Measurements from ENCODE around the gene ATXN1. TPM values are rescaled to one million over a fixed set of nuclear protein-coding genes. Genes with fewer than 3 reads are reported as not detected.
"Not testable (repeated sequence)": the region's sequence is repeated elsewhere in the genome, so short reads cannot be mapped to it uniquely, and the experiment has no call there.

Gene ATXN1
- polyA plus RNA-seq, 1 donor, result 14.7 TPM

DNA sequence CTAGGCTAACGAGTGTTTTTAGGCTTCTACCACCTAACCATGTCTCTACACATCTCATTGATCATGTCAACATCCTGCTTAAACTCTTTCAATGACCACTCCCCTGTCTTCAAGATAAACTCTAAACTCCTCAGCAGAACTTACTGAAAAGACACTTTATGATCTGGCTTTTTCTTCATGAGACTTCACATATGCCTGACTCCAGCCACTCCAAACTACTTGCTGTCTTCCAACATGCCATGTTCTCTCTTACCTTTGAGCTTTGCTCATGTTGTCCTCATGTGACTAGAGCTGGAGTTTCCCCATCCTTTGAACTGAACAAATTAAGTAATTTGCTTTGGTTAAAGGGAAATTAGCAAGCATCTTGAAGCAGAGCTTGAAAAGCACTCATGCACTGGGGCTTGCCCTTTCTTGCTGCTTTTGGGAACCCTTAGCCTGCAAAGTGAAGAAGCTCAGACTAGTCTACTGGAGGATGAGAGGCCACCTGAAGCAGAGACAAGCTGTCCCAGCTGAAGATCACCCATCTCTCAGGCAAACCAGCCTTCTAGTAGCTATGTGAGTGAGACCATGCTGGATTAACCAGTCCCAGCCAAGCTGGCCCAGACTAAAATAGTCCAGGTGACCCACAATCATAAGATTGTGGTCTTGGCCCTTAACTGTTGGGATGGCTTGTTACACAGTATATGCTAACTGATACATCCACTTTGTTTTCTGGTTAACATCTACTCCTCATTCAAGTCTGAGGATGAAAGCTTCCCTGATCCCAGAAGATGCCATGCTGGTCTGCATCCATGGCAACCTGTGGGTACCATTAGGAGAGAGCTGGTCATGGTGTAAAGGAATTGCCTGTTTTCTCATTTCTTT is 287.1 kb downstream of the ATXN1 start:
- DNase-seq (ENCODE audit: low read depth), result no peak

GRCh38 chr6:16473184-16473907 is 287.9 kb downstream of the ATXN1 start:
- DNase-seq (ENCODE audit: low read depth), result no peak

DNA sequence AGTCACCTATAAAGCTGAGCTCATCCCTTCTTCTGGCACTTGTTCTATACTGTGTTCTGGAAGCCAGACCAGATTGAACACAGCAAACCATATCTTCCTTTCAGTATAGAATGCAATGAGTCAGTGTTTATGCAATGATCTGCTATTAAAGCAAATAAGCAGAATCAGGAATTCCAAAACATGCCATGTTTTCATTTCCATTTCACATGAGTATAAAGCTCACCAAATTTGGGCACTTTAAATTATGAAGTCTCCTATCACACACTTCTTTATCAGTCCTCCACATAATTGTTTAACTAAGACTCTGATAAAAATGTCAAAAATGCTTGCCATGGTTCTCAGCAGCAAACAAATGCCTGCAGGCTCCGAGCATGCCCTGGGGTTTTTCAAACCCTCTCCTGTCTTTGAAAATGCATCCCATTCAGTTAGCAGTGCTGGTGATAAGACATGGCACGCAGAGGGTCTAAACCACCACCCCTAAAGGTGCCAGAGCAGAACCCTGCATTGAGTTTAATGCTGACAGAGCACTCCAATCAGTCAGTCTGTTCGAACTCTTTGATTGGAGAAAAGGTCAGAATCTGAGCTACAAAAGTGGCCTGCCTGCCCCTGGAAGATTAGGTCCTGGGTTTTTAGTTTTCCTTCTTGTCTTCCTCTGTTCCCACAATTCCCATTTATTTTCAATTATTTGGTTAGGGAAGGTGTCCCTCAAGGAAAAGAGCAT is 288.8 kb downstream of the ATXN1 start:
- DNase-seq (ENCODE audit: low read depth), result no peak

DNA sequence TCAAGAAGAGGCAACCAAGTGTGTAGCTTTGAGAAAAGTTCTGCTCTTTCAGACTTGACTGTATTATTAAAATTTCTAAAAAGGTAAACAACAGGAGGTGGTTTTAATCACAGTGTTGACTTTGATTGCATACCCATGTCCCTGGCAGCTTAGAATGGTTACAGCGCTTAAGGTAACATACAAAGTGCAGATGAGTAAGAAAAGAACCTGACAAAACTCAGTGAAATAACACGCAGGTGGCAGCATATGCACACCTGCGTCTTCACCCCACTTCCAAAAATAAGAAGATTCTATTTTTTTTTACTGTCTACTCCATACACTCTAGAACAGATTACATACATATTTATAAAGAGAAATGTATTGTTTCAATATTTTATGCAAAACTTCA is 289.4 kb downstream of the ATXN1 start:
- no peak for DNase-seq (ENCODE audit: low read depth)

- DNase-seq (ENCODE audit: low read depth), result no peak
Observed at GRCh38 chr6:16471222-16471909, 289.9 kb downstream of the ATXN1 start.

DNA sequence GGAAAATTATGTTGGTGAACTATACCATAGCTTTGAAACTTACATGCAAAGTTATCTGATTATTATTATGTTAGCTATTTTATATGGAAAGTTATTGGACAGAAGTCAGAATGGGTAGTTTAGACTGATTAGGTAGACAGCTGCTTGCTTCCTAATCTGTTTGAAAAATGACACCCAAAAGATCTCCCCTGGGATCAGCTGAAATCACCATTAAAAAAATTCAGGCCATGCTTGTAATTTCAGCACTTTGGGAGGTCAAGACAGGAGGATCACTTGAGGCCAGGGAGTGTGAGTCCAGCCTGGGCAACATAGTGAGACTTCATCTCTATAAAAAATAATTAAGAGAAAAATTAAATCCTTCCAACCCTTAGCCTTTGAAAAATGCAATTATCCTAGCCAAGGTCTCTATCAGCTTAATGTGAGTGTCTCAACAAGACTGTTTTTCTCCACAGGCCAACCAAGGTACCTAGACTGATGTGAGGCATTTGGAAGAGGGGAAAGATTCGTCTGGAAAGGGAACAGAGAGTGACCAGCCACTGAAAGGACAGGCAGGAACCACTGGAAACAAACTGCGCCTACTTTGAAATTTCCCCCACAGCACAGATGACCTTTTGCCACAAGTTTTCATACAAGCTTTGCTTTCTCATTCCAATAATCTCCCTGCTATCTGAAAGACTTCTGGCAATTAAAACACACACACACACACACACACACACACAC is 290.6 kb downstream of the ATXN1 start:
- no peak for DNase-seq (ENCODE audit: low read depth)

GRCh38 chr6:16468991-16469615 is 292.2 kb downstream of the ATXN1 start:
- DNase-seq (ENCODE audit: low read depth), result no peak

DNA sequence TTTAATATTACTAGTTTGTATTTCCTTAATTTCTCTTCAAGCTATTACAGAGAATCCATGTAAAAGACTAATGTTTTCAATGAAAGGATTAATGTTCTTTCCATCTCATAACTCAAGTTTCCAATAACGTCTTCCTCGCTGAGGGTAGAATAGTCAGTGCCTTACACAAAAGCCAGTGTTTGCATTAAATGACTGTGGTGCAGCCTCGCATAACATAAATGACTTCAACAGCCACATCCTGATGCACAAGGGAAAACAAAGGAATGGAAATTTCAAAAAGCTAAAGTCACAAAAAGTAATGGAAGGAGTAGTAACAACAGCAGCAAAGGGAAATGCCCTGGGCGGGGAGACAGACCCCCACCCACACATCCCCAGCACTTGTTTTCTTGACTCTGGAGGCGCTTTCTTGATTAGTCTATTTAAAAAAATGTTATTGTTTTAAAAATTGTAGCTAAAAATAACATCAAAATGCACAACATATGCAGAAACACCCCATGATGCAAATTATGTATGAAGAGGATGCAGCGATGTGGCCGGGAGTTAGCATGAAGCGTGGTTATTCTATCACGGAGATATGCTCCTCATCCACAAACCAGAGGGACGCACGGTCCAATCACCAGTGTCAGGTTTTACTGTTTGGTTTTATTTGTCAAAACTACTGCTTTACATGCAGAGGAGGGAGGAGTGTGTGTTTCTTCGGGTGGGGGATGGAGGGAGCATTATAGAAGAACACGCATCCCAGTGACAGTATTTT is 294.3 kb downstream of the ATXN1 start:
- DNase-seq (ENCODE audit: low read depth), result no peak

DNA sequence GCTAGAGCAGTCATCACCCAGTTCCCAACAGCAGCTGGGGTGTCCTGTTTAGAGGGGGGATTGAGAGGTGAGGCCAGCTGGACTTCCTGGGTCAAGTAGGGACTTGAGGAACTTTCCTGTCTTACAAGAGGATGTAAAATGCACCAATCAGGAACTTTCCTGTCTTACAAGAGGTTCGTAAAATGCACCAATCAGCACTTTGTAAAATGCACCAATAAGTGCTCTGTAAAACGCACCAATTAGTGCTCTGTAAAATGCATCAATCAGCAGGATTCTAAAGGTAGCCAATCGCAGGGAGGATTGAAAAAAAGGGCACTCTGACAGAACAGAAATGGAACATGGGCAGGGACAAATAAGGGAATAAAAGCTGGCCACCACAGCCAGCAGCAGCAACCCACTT is 297.2 kb downstream of the ATXN1 start:
- DNase-seq (ENCODE audit: low read depth), result no peak

DNA sequence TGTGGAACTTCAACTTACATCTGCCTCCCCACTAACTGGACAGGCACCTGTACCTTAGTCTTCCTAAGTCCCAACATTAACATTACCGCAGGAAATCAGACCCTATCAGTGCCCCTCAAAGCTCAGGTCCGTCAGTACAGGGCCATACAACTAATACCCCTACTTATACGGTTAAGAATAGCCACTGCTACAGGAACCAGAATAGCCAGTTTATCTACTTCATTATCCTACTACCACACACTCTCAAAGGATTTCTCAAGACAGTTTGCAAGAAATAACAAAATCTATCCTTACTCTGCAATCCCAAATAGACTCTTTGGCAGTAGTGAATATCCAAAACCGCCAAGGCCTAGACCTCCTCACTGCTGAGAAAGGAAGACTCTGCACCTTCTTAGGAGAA is 298.0 kb downstream of the ATXN1 start:
- not testable (repeated sequence) for DNase-seq (ENCODE audit: low read depth)

DNA sequence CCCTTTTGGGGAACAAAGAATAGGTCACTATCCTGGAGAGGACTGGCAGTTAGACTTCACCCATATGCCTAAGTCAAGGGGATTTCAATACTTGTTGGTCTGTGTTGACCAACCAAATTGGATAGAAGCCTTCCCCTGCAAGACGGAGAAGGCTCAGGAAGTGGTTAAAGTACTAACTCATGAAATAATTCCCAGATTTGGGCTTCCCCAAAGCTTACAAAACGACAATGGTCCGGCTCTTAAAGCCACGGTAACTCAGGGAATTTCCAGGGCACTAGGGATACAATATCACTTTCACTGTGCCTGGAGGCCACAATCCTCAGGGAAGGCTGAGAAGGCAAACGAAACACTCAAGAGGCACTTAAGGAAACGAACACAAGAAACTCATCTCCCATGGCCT is 299.8 kb downstream of the ATXN1 start:
- no peak for DNase-seq (ENCODE audit: low read depth)

DNA sequence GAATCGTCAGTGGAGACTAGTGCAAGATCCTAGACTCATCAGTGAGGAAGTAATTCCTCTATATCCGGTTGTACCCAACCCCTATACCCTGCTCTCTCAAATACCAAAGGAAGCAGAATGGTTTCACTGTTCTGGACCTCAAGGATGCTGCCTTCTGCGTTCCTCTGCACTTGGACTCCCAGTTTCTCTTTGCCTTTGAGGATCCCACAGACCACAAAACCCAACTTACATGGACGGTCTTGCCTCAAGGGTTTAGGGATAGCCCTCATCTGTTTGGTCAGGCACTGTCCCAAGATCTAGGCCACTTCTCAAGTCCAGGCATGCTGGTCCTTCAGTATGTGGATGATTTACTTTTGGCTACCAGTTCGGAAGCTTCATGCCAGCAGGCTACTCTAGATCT is 301.8 kb downstream of the ATXN1 start:
- not testable (repeated sequence) for DNase-seq (ENCODE audit: low read depth)

GRCh38 chr6:16452348-16452747 is 308.9 kb downstream of the ATXN1 start:
- no peak for DNase-seq (ENCODE audit: low read depth)

DNA sequence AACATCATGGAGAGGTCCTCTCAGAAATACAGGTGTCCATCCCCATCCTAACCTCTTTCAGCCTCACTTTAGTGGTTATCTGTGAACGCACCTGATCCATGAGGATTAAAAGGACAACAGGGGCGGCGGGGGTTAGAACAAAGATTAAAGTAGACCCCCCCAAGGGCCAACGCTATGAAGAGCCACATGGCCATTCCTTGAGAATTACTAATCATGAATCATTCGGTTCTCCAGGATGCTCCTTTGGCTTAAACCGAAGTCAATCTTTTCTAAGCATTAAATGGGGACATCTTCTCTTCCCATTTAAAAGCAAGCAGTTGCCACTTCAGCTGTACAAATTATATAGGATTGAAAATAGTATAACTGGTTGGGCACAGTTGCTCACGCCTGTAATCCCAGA is 310.4 kb downstream of the ATXN1 start:
- no peak for DNase-seq (ENCODE audit: low read depth)

- DNase-seq (ENCODE audit: low read depth), result no peak
Observed at GRCh38 chr6:16450285-16450684, 311.0 kb downstream of the ATXN1 start.

- no peak for DNase-seq (ENCODE audit: low read depth)
Observed at GRCh38 chr6:16446273-16446672, 315.0 kb downstream of the ATXN1 start.

- no peak for DNase-seq (ENCODE audit: low read depth)
Observed at GRCh38 chr6:16442031-16442430, 319.2 kb downstream of the ATXN1 start.

- DNase-seq (ENCODE audit: low read depth), result no peak
Observed at GRCh38 chr6:16441262-16441661, 320.0 kb downstream of the ATXN1 start.

DNA sequence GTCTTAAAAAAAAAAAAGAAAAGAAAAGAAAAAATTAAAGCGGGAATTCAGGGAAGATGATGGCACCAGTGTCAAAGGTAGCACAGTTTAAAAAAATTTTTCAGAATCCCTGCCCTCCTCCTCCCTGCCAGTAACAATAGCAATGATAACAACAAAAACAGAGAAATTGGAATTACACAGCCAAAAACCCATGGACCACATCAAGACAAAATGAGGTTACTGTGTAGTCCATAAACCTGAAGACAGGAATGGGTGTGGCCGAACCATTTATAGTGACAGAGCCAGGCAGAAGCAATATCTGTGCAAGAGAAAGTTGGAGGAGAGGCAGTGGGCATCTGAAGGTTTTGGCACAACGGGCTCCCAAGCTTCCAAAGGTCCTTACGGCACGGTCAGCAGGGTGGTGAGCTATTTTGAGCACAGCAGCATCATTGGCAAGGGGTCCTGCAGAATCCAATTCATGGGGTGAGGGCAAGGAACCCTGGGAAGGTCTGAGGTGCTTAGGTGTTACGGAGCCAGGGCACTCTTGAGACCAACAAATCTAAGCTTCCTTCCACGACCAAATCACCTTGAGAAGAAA is 320.5 kb downstream of the ATXN1 start:
- no peak for DNase-seq (ENCODE audit: low read depth)
